ENCODE data around the gene DACT3.

DACT3 gene

DNA sequence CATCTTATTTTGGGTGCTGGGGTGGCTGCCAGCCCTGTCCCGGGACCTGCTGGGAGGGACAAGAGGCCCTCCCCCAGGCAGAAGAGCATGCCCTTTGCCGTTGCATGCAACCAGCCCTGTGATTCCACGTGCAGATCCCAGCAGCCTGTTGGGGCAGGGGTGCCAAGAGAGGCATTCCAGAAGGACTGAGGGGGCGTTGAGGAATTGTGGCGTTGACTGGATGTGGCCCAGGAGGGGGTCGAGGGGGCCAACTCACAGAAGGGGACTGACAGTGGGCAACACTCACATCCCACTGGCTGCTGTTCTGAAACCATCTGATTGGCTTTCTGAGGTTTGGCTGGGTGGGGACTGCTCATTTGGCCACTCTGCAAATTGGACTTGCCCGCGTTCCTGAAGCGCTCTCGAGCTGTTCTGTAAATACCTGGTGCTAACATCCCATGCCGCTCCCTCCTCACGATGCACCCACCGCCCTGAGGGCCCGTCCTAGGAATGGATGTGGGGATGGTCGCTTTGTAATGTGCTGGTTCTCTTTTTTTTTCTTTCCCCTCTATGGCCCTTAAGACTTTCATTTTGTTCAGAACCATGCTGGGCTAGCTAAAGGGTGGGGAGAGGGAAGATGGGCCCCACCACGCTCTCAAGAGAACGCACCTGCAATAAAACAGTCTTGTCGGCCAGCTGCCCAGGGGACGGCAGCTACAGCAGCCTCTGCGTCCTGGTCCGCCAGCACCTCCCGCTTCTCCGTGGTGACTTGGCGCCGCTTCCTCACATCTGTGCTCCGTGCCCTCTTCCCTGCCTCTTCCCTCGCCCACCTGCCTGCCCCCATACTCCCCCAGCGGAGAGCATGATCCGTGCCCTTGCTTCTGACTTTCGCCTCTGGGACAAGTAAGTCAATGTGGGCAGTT is 51.2 kb downstream of the DACT3 start:
- Histone ChIP-seq H3K4me3 (ENCODE audit: severe bottlenecking) (no peak overlapping the region), H3K4me1 (ENCODE audit: insufficient read depth, poor library complexity, severe bottlenecking) (no peaks in the 10 kb centered on the region), H3K9me3 (ENCODE audit: severe bottlenecking) (no peaks in the 10 kb centered on the region), H3K36me3 (ENCODE audit: low read depth) (peaks cover 46% of the 10 kb centered on the region), H3K27me3 (ENCODE audit: insufficient read depth, poor library complexity, severe bottlenecking) (no peaks in the 10 kb centered on the region), H3K27ac (ENCODE audit: poor library complexity, severe bottlenecking) (no peak overlapping the region)
- DNase-seq (ENCODE audit: low spot score) (no peak), ATAC-seq (ENCODE audit: low read depth) (no peak)
- TF ChIP-seq, protein P1, sequence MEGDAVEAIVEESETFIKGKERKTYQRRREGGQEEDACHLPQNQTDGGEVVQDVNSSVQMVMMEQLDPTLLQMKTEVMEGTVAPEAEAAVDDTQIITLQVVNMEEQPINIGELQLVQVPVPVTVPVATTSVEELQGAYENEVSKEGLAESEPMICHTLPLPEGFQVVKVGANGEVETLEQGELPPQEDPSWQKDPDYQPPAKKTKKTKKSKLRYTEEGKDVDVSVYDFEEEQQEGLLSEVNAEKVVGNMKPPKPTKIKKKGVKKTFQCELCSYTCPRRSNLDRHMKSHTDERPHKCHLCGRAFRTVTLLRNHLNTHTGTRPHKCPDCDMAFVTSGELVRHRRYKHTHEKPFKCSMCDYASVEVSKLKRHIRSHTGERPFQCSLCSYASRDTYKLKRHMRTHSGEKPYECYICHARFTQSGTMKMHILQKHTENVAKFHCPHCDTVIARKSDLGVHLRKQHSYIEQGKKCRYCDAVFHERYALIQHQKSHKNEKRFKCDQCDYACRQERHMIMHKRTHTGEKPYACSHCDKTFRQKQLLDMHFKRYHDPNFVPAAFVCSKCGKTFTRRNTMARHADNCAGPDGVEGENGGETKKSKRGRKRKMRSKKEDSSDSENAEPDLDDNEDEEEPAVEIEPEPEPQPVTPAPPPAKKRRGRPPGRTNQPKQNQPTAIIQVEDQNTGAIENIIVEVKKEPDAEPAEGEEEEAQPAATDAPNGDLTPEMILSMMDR (IDR thresholded peaks at IDR 0.05; ENCODE audit: poor library complexity, severe bottlenecking): no peak

- TF ChIP-seq, protein P1 (IDR thresholded peaks at IDR 0.05; ENCODE audit: poor library complexity, severe bottlenecking): no peak
- Histone ChIP-seq H3K27ac (ENCODE audit: poor library complexity, severe bottlenecking) (no peak overlapping the region), H3K9me3 (ENCODE audit: severe bottlenecking) (no peaks in the 10 kb centered on the region), H3K4me1 (ENCODE audit: insufficient read depth, poor library complexity, severe bottlenecking) (no peaks in the 10 kb centered on the region), H3K4me3 (ENCODE audit: severe bottlenecking) (no peak overlapping the region), H3K27me3 (ENCODE audit: insufficient read depth, poor library complexity, severe bottlenecking) (no peaks in the 10 kb centered on the region), H3K36me3 (ENCODE audit: low read depth) (peaks cover 46% of the 10 kb centered on the region)
- DNase-seq (ENCODE audit: low spot score) (no peak), ATAC-seq (ENCODE audit: low read depth) (no peak)
These were observed 52.2 kb downstream of the DACT3 start for GRCh38 chr19:46608581-46609345.

GRCh38 chr19:46608178-46608577 is 52.8 kb downstream of the DACT3 start:
- DNase-seq (ENCODE audit: low spot score): no peak
- H3K27me3 ChIP-seq (ENCODE audit: insufficient read depth, poor library complexity, severe bottlenecking): no peaks in the 10 kb centered on the region
- H3K36me3 ChIP-seq (ENCODE audit: low read depth): peaks cover 49% of the 10 kb centered on the region
- peaks cover 2% of the 10 kb centered on the region for H3K4me1 ChIP-seq (ENCODE audit: insufficient read depth, poor library complexity, severe bottlenecking)
- TF ChIP-seq, protein P1 (IDR thresholded peaks at IDR 0.05; ENCODE audit: poor library complexity, severe bottlenecking): no peak
- no peak overlapping the region for H3K27ac ChIP-seq (ENCODE audit: poor library complexity, severe bottlenecking)
- no peak overlapping the region for H3K4me3 ChIP-seq (ENCODE audit: severe bottlenecking)
- no peaks in the 10 kb centered on the region for H3K9me3 ChIP-seq (ENCODE audit: severe bottlenecking)
- no peak for ATAC-seq (ENCODE audit: low read depth)

- no peak for DNase-seq (ENCODE audit: low spot score)
- Histone ChIP-seq H3K36me3 (ENCODE audit: low read depth) (peaks cover 55% of the 10 kb centered on the region), H3K27me3 (ENCODE audit: insufficient read depth, poor library complexity, severe bottlenecking) (no peaks in the 10 kb centered on the region), H3K4me3 (ENCODE audit: severe bottlenecking) (no peak overlapping the region), H3K9me3 (ENCODE audit: severe bottlenecking) (no peaks in the 10 kb centered on the region), H3K27ac (ENCODE audit: poor library complexity, severe bottlenecking) (no peak overlapping the region), H3K4me1 (ENCODE audit: insufficient read depth, poor library complexity, severe bottlenecking) (peaks cover 4% of the 10 kb centered on the region)
- TF ChIP-seq, protein P1 (IDR thresholded peaks at IDR 0.05; ENCODE audit: poor library complexity, severe bottlenecking): no peak
- ATAC-seq (ENCODE audit: low read depth): no peak
These were observed 53.5 kb downstream of the DACT3 start for GRCh38 chr19:46607448-46607841.

All from RWPE2 (cell line).